HT1080 (cell line): ENCODE data around the gene LRRC8C. TPM values are rescaled to one million over a fixed set of nuclear protein-coding genes. Genes with fewer than 3 reads are reported as not detected.
"Not testable (repeated sequence)": the region's sequence is repeated elsewhere in the genome, so short reads cannot be mapped to it uniquely, and the experiment has no call there.

Experiments
- DNase-seq: peaks from one replicate; pipeline ENCODE4 v3.0.0-alpha.2; 2015; ENCODE audit warnings: low read depth
- total RNA-seq: library from RNA; depleted of rRNA; stranded (reverse); fragments of >200 nt; shearing (Covaris generic); gene quantifications from 2 replicates; pipeline ENCODE4 v1.2.3, GENCODE V29; 2014

Gene LRRC8C
- total RNA-seq, 1 experiment from 2014 or later: 11.2 TPM

- no peak for DNase-seq
Observed at GRCh38 chr1:89702520-89703045, 69.7 kb downstream of the LRRC8C start.

DNA sequence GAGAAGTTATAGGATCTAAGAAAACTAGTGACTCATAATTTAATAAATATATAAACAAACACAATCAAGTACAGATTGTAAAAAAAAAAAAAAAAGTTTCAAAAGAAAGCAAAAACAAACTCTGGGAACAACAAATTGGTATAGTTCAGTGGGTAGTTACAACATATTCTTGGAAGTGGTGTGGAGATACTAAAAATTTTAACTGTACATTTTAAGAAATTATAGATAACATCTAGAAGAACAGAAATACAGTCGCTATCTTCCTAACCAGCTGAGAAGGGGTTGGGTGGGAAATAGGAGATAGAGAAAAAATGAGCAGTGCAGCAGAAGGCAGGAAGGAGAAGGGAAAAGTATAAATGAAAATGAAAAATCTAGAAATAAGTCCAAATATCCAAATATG lies 70.5 kb downstream of the LRRC8C start:
- DNase-seq: no peak

DNA sequence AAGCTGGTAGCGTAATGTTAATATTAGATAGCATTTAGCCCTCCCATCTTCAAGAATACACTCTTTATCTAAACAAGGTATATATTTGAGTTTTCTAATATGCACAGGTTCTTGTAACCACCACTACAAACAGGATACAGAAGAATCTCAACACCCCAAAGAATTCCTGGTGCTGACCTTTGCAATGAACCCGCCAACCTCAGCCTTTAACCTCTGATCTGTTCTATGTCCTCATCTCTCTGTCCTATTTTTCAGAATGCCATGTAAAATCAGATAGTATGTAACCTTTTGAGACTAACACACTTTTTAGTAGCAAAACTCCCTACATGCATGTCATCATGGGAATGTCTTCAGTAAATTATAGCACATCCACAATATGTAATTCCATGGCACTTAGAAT lies 71.1 kb downstream of the LRRC8C start:
- no peak for DNase-seq

DNA sequence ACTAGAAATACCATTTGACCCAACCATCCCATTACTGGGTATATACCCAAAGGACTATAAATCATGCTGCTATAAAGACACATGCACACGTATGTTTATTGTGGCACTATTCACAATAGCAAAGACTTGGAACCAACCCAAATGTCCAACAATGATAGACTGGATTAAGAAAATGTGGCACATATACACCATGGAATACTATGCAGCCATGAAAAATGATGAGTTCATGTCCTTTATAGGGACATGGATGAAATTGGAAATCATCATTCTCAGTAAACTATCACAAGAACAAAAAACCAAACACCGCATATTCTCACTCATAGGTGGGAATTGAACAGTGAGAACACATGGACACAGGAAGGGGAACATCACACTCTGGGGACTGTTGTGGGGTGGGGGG lies 72.0 kb downstream of the LRRC8C start:
- not testable (repeated sequence) for DNase-seq

DNA sequence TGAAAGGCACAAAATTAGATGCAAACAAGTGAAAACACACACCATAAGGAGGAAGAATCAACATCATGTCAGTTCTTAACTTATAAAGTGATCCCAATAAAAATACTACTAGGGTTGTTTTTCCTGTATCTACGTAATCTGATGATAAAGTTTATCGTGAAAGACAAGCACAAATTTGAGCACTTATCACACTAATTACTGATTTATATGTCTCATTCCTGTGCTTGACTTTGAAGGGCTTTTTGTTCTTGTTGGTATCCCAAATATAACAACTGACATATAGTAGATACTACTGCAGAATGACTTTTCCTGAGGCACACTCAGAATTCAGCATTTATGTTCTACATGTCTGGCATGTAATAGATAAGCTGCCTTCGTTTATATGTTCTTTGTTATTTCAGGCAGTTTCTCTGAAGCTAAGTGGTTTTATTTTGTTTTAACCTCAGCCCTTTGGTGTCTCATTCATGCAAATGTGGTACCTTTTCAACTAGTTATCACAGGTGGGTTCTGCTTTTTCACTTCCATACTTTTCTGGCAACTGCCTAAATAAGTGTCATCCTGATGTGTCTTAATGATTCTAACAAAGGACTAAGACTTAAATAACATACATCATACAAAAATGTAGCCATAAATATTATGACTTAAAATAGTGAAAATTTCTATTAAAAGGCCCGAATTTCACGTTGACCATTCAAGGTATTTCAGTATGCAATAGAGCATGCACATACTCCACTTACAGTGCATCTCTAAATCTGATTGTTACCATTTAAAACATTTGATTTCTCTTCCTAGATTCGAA lies 73.2 kb downstream of the LRRC8C start:
- no peak for DNase-seq

DNA sequence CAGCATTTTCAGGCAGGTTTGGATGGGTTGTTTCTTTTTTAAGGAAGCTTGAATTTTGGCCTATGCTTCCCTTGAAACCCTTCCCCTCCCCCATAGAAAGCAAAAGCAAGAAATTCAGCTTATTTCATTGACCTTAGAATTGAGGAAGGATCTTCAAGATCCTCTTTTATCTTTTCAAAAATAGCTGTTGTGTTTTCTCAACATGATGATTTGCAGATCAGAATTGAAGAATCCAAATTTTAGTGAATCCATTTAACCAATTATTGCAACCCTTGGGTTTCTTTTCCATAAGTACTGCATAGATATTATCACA lies 73.7 kb downstream of the LRRC8C start:
- no peak for DNase-seq

DNA sequence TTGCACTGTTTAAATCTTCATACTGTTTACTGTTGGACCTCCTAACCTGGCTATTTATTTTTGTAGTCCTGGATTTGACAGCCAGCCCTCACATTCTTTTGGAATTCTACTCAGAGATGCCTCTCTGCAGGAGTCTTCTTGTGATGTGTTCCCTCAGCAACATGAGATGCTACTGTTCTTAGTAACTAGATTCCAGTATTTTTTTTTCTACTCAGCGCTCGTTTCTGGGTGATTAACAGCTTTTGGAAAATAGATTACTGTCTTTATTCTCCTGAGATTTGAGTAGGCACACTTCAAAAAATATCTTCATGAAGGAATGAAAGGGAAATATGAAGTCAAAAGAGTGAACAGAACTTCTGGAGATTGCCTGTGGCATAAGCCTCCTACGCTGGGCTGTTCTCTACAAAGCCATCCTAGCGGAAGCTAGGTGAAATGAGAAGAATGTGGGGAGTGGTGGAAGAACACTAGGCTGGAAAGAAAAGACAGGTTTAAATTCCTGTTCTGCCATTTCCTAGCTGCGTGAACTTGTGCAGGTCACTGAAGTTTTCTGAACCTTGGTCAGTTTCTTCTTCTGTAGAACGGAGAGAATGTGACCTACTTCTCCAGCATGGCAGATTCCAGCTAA lies 75.9 kb downstream of the LRRC8C start:
- DNase-seq: no peak

GRCh38 chr1:89710498-89711139 lies 77.7 kb downstream of the LRRC8C start:
- no peak for DNase-seq

DNA sequence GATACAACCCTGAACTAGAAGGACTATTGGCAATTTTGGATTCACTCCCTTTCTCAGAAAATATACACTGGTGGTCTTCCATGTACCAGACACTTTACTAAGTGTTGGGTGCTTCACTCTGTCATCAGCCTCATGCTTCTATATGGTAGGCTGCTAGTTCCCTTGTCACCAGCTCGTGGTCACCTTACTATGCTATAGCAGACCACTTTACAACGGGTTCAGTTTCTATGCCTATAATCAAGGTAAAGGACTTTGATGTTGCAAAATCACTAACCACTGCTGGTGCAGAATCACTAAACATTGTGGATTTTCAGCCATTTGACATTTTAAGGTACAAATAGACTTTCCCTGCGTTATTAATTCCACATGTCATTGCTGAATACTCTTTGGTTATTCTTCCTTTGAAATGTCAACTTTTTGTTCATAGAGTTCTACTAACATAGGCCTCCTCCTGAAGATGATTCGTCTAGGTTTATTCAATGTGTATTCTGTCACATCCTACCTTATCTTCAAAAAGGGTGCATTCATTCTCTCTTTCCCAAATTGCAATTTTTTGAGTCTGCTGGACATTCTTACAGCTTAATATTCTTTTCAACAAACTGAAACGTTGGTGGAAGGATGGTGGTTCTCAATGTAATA lies 78.3 kb downstream of the LRRC8C start:
- DNase-seq: no peak

- DNase-seq: no peak
Observed at GRCh38 chr1:89712420-89712819, 79.5 kb downstream of the LRRC8C start.

GRCh38 chr1:89715677-89716076 lies 82.8 kb downstream of the LRRC8C start:
- no peak for DNase-seq

GRCh38 chr1:89719502-89720306 lies 86.8 kb downstream of the LRRC8C start:
- DNase-seq: no peak

- no peak for DNase-seq
Observed at GRCh38 chr1:89720839-89721238, 87.9 kb downstream of the LRRC8C start.

- DNase-seq: peak; percentile 76
Observed at GRCh38 chr1:89721351-89721750, 88.4 kb downstream of the LRRC8C start.

- no peak for DNase-seq
Observed at GRCh38 chr1:89723144-89723543, 90.2 kb downstream of the LRRC8C start.

DNA sequence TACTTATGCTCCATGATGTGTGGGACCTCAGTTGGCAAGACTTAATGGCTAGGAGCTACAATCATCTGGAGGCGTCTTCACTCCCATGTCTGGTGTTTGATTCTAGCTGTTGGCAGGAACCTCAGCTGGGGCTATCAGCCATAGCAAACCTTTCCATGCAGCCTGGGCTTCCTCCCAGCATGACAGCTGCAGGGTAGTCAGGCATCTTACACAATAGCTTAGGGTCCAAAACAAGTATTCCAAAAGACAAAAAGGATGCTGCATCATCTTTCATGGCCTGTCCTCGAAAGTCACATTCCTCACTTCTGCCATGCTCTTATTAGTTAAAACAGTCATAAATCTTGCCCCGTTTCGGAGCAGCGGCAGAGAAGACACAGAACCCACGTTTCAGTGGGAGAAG lies 90.9 kb downstream of the LRRC8C start:
- no peak for DNase-seq

- DNase-seq: peak; percentile 93
Observed at GRCh38 chr1:89724369-89725010, 91.6 kb downstream of the LRRC8C start.

DNA sequence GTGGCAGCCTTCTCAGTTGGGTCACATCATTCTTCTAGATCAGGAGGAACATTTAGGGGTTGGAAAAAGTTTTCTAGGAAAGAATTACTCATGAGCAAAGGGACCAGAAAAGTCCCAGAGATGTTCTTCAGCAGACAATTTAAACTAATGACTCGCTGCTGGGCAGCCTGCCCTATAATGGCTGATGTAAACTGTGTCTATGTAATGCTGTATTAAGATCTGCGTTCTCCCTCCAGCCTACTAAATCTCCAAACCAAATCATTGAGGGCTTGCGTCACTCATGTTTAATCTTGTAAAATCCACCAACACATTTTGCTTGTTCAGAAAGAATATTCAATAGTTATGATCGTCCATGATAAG lies 92.1 kb downstream of the LRRC8C start:
- no peak for DNase-seq

DNA sequence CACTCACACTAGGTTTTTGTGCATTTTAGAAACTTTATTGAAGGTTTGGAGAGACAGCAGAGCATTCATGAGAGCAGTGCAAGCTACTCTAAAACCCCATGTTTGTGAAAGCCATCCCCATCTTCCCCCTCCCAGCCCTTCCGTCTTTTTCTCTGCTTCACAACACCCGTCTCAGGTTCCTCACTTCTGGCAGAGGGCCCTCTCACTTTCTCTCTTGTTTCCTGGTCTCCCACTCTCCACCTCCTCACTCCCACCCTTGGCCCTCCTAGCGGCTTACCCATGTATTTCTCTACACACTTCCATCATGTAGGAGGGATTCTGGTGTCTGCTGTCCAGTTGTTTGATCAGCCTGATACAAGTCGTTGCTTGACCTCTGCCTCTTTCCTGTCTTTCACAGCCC lies 92.7 kb downstream of the LRRC8C start:
- DNase-seq: no peak

GRCh38 chr1:89727517-89728312 lies 94.8 kb downstream of the LRRC8C start:
- no peak for DNase-seq
